Stromal cell of bone marrow (primary cell): ENCODE measurements around the gene ID2.

Experiments
- DNase-seq: peaks from one replicate; pipeline ENCODE4 v3.0.0-alpha.2; 2012; ENCODE audit warnings: low read depth

ID2 gene, protein sequence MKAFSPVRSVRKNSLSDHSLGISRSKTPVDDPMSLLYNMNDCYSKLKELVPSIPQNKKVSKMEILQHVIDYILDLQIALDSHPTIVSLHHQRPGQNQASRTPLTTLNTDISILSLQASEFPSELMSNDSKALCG

DNA sequence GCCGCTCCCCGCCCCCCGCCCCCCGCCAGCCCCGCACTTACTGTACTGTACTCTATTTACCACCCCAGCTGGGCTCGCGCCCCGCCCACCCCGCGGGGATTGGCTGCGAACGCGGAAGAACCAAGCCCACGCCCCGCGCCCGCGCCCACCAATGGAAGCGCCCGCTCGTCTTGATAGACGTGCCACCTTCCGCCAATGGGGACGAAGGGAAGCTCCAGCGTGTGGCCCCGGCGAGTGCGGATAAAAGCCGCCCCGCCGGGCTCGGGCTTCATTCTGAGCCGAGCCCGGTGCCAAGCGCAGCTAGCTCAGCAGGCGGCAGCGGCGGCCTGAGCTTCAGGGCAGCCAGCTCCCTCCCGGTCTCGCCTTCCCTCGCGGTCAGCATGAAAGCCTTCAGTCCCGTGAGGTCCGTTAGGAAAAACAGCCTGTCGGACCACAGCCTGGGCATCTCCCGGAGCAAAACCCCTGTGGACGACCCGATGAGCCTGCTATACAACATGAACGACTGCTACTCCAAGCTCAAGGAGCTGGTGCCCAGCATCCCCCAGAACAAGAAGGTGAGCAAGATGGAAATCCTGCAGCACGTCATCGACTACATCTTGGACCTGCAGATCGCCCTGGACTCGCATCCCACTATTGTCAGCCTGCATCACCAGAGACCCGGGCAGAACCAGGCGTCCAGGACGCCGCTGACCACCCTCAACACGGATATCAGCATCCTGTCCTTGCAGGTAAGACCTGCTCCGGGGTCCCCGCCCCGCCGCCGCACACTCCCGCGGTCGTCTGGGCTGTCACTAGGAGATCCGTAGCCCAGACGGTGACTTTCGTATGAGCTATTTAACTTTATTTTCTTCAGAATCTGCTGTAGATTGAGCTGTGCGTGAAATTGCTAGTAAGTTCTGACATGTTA is at the start of gene ID2:
ID2 (plus strand) TSS at position 271 of the 907 bp plus-strand sequence; CDS start at position 381, 110 bp downstream.
- DNase-seq: peak; percentile 99

DNA sequence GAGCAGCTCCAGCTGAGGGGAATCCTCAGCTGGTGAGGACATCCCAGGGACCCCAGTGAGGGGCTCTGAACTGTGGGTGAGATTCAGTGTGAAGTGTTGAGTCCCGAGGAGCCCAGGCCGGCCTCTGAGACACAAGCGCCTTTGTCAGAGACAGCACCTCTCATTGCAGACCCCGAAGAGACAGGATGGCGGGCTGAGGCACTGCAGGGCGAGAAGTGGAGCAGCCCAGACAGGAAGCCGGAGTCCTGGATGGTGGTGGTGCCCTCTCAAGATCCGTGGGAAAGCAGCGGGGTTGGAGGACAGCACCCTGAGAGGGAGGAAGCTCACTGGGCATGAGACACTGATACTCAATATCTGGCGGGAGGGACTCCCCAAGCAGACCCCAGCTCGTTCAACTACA is 49.1 kb upstream of the ID2 start:
- no peak for DNase-seq

DNA sequence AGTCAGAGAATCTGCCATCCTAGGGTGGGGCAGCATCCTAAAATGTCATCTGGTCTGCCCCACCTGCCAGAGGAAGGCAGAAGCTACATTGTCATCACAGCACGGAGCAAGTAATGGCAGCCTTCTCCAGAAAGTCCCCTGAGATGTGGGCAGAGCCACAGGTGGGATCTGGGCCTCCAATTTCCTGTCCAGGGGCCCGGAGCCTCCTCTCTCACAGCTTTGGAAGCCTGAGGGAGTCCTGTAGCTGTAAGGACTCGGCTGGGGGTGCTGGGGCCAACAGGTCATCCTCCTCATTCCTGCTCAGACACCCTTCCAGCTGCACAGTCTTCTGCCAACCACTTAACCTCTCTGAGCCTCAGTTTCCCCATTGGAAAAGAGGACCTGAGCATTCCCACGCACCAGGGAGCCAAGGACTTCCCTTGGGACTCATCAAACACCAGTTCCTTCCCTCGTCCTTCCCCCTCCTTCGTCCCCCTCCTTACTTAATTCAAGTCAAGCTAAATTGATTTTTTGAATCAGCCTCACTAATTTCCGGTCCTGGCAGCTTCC is 48.6 kb upstream of the ID2 start:
- DNase-seq: no peak

DNA sequence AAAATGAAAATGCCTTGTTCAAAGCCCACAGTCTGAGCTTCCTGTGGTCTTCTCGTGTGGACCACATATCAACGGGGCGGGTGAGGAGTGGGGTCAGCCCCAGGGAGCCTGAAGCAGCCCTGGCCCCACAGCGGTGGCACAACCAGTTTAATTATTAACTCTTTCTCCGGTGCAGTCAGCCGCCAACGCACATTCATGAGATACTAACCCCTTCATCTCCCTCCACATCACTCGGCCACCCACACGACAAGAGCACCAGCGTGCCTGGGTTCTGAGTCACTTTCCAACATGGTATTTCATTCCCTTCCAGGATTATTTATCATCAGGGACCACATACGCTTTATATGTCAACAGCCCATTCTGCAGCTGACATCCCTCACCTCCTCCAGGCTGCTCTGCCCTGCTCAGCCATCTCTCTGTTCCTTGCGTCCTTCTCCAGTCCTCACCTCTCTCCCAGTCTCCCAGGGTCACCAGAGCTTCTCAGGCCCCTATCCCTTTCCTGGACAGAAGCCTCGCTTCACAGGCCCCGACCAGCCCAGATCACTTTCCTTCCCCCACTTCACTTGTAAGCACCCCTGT is 48.0 kb upstream of the ID2 start:
- peak; percentile 41 for DNase-seq

DNA sequence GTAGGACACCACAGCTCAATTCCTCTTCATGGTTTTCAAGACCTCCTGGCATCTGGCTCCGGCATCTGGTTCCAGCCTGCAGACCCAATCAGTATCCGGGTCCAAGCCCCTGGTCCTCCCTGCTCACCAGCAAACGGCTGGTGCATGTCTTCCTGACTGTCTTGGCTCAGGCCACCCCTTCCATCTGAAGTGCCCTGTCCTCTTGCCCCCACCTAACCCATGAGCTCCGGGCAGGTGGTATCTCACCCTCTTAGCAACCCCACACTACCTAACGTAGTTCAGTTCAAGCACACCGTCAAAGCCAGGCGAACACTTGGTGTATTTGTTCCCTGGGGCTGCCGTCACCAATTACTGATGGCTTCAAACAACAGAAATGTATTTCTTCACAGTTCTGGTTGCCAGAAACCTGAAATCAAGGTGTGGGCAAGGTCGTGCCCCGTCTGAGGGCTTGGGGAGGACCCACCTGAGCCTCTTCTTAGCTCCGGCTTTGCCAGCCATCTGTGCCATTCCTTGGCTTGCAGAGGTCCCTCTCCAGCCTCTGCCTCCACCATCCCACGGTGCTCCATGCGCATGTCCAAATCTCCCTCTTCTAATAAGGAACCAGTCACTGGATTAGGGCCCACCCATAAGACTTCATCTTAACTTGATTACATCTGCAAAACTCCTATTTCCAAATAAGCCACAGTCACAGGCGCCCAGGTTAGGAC is 47.2 kb upstream of the ID2 start:
- no peak for DNase-seq

DNA sequence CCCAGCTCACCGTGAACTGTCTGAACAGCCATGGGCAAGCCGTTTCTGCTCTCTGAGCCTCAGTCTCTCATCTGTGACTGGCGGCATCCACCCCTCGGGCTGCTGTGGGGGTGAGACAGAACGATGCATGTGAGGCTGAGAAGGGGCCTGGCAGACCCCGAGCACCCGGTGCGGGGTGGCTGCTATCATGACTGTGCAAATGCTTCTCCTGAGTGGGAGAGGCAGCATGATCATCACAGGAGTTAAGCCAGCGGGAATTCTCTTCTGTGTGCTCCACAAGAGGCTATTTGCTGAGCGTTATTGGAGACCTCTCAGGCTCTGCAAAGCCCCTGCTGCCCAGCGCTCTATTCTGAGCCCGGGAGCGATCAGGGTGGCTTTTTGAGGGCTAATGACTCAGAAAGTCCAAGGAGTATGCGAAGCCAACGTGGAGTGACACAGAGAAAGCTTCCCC is 45.8 kb upstream of the ID2 start:
- no peak for DNase-seq

DNA sequence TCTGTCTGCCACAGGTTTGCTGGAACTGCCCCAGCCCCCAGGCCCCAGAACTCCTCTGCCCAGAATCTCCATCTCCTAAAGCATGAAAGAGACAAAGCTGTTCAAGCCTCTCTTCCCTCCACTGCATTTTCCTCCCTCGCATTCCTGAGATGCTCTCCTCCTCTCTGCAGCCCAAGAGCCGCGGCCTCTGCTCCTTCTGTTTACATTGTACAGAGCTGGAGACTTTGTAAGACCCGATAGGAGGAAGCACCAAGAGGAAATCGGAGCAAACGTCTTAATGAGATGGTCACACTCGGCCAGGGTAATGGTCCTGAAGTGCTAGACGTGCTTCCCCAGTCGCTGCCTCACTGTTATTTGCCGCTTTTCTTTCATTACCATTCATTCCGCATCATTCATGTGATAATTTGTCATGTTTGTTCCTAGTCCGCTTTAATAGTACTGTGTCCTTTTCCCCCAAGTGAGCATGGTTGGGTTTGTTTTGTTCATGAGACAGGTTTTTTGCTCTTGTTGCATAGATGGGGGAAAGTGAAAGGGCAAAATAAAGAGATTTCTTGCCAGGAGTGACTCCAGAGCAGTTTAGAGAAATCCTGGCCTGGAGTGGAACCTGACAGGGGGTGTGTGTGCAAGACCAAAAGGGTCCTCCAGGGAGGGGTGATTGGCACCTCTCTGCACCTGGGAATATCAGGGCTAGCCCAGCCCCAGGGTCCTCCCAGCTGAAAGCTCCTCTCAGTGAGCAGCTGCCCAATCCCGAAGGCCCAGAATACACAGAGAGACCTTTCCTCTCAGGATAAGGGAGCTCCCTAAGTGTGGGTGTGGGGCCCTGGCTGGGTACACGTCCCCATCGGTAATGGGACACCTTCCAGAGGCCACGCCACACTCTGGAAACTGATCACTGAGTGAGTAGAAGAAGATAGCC is 44.9 kb upstream of the ID2 start:
- DNase-seq: no peak

DNA sequence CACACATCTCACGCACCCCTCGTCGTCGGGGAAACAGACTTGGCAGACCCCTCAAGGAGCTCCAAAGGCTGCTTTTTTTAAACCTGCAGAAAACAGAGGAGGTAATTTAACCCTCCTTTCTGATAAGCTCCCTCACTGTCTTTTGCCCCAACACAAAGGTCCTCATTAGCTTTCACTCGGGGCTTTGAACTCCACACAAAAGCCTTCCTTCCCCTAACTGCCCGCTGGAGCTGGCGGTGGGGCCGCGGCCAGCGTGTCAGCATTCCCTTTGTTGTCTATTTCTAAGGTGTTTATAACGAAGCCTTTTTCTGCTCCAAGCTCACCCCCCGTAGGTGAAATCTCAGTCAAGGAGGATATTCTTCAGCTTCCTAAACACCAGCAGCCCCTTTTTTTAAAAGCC is 43.5 kb upstream of the ID2 start:
- no peak for DNase-seq

DNA sequence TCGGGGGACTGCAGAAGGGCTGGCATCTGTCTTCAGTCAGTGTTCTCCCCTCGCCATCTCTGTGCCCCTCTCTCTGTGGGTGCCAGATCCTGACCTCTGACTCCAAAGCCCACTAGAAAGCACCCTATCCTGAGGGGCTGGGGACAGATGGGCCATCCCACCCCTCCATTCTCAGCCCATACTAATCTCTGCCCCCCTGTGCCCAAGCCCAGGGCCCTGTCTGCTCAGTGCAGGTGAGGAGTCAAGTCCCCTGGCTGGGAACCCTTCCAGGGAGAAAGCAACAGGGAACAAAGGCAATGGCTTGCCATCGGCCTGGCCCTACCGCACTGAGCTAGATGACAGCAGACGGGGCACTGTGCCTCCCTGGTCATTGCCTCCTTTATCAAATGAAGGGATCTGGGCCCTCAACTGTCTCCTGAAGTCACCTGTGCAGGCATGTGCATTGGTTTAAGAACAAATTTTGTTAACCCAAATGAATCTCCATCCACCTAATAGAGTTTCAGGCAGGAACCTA is 42.7 kb upstream of the ID2 start:
- DNase-seq: no peak

DNA sequence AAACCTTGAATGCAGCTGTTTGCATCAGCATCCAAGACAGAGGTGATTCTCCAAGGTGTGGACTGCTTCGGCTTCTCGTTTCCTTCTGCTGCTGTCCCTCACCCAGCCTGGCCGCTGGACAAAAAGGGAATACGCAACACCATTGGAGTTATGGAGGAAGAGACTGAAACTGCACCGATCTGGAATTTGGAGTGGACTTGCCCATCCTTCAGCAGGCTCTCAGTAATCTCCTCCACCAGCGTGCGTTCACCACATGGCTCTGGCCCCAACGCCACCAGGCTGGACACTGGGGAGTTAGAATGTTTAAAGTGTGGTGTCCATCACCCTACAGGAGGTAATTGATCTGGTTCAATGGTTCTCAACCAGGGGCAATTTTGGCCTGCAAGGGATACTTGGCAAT is 41.4 kb upstream of the ID2 start:
- DNase-seq: no peak

DNA sequence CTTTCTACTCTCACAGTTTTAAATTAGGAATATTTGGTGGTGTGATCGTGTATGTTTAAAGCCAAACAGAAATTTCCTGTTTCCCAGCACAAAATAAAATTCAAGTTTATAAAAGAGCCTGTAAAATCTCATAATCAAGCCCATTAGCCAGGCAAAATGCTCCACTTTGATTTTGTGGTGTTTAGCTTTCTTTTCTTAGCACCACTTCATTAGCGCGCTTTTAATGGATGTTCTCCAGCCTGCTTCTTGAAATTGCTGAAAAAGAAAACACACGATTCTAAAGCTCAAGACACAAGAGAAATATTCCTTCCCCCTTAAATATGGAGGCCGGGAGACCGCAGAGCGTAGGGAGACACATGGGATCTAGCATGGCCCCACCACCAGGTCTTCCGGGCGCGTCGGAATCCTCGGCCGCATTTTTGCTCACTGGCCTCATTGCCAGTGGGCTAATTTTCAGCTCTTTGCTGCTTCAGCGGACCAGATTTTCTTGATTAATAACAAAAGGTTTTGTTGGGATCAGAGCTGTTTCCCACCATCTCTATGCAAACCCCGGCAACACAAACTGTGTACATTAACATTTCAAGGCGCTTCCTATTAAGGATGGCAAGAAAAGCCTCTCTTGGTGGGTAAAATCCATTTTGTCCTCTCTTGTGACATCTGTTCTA is 40.4 kb upstream of the ID2 start:
- DNase-seq: no peak

DNA sequence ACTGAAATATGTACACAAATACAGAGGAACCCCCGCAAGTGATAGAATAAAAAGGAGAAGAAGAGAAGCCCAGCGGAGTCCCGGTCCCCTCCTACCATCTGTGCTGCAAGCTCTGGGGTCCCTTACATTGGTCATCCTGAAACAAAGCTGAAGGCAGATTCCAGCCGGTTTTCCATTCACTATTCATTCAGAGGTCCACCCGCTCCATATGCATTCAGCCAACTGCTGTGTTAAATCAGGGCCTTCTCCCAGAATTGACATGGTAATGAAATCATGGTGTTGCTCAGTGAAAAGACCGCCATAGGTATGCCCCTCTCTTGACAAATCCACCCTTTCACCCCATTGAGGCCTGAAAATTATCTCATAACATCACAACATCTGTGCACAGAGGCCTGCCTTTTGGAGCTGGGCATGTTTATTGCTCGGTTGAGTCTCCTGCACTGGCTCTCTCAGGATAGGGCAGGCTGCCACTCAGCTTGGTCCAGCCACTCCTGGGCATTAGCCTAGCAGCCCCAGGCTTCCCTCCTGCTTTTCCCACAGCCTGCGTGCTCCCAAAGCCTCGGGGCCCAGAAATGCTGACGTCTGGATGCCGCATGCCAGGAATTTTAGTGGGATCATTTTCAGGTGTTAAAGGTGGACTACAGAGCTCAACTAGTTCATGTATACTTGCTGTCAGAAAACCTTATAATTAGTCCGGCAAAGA is 39.3 kb upstream of the ID2 start:
- DNase-seq: no peak

DNA sequence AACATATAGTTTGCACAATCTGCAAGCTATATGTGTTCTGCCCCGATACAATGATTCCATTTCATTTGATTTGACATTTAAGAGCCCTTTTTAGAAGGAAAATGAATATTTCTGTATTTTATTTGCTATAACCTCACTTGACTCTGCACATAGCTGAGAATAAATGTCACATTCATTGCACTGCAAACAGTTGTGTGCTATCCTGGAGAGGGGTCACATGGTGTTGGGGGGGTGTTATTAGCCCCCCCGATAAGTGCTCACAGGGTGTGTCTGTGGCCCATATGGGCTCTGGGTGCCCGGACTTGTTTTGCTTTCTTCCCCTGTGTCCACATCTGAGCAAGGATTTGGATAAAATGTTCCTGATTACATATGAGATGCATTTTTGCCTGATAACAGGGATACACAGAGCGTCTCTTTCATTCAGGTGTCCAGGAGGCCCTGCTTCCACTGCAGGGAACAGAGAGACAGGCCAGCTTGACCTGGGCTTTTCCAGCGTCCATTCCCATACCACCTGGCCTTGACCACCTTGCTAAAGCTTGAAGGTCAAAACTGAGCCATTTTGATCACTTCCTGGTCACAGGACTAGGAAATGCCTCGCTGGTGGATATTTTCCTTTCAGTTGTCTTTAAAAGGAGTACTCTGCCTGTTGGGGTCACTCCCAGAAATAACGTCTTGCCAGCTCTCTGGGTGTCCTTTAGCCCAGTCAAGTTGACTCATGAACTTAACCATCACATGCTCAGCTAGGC is 38.4 kb upstream of the ID2 start:
- DNase-seq: no peak

DNA sequence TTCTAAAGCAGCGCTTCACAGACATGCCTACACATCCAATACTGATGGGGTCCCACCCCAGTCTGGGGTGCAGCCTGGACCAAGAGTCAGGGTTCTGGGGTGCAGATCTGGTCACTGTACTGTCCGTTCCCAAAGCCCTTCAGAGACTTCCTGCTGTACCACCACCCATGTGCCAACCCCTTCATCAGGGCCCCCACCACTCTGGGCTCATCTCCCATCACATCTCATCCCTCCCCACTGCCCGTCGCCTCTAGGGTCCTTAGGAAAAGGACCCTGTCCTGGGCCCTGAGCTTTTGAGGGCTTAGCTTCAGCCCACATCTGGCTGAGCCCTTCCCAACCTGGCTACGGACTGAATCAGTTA is 37.9 kb upstream of the ID2 start:
- no peak for DNase-seq

DNA sequence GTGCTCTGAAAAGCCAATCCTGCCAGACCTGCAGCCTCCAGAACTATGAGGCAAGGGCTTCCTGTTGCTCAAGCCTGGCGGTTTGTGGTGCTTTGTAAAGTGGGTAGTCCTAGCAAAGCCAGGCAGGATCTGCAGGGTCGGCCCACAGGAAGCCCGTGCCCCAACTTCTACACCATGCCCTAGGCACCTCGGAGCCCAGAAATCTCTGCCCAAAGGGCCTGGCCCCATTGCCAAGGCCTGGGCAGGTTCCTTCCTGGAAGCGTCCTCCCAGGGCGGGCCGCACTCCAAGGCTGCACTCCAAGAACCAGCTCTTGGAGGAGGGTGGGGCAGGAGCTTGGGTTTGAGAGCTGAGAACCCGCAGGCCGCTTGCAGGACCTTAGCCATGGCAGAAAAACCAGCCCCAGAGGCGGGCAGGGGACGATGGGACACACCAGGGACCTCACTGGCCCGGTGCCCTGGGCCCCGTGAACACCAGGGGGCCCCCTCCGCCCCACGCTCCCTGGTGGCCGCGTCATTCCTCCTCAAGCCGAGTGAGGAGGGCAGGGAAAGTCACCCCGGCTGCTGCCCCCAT is 37.2 kb upstream of the ID2 start:
- no peak for DNase-seq

DNA sequence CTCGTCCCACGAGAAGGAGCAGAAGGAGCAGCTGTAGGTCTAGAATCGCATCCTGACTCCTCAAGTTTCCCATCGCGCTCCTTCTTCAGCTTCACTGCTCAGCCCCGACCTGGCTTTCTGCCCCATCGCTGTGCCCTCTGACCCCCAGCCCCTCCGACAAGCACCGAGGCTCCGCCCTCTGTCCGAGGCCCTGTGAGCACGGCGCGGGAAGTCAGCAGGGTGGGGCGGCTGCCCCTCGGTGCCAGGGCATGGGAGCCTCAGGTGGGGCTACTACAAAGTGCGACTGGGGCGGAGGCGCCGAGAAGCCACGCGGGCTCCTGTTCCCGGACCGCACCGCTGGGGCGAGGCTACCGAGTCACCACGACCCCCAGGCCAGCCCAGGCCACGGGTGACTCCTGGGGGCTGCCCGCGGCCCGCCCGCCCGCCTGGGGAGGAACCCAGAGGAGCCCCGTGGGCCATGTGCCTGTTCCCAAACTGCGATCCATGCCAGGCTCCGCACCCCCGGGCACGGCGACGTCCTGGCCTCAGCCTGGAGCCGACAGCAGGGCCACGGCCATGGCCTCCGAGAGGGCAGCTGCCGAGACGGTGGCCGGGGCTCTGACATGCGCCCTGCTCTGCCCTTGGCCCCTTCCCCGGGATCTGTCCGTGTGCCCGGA is 36.6 kb upstream of the ID2 start:
- DNase-seq: no peak

DNA sequence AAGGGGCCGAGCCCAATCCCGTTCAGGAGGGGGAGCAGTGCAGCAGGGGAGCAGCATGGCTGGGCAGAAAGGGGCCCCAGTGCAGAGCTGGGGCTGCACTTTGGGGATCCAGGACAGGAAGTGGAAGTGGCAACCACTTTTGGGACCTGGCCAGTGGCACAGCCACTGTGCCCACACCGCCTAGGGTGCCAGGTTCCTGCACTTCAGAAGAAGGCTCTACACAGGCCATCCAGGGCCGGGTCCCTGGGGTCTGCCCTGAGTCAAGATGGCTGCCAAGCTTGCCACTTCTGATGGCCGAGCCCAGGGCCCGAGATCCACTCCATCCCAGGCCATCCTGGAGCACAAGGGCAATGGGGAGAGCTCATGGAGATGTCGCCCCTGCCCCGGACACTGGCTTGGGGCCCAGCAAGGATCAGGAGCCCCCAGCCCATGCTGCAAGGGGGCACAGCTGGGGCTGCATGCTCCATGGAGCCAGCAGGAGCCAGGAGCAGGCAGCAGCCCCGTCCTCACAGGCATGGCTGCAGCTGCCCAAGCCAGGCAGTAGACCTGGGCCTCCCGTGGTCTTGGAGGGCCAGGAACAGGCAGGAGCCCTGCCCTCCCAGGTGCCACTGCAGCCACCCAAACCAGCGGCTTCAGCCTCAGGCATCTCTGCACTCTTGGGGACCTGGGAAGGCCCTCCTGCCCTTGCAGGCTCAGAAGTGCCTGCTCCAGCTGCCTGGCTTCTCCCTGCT is 35.0 kb upstream of the ID2 start:
- no peak for DNase-seq

DNA sequence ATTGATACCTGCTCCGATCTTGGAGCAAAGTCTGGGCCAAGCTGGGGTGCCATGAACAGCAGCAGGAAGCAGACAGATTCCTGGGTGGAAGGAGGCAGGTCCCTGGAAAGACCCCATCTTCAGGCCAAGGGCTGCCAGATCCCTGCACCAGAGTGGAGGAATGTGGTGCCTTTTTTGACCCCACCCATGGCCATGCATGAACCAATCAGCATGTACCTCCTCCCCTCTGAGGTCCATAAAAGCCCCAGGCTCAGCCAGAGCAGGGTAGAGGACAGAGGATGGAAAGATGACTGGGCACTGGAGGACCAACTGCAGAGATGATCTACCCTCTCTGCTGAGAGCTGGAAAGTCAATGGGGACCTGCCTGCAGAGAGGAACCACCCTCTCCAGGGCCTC is 34.4 kb upstream of the ID2 start:
- DNase-seq: no peak
